ENCODE results near the gene RYR2.
"Not testable (repeated sequence)": the region's sequence is repeated elsewhere in the genome, so short reads cannot be mapped to it uniquely, and the experiment has no call there.

The RYR2 gene

GRCh38 chr1:237277994-237278393 is 236.0 kb downstream of the RYR2 start:
- DNase-seq: not testable (repeated sequence)

DNA sequence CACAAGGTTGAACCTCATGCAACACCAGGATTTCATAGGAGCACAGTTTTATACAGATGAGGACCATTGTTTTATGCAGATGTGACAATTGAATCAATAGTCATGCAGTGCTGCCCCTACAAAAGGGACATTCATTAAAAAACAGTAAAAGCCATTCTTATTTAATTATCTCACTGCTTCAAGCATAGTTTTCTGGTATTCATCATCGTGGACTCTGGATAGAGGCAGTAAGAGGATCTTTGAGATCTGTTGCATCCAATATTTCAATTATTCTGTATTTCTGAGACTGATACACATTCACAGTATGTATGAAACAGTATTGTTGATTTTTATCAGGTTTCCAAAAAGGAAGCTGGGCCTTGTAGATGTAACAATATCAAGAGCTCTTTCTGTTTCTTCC is 237.6 kb downstream of the RYR2 start:
- no peak for DNase-seq

- DNase-seq: no peak
Observed at GRCh38 chr1:237281481-237281880, 239.5 kb downstream of the RYR2 start.

DNA sequence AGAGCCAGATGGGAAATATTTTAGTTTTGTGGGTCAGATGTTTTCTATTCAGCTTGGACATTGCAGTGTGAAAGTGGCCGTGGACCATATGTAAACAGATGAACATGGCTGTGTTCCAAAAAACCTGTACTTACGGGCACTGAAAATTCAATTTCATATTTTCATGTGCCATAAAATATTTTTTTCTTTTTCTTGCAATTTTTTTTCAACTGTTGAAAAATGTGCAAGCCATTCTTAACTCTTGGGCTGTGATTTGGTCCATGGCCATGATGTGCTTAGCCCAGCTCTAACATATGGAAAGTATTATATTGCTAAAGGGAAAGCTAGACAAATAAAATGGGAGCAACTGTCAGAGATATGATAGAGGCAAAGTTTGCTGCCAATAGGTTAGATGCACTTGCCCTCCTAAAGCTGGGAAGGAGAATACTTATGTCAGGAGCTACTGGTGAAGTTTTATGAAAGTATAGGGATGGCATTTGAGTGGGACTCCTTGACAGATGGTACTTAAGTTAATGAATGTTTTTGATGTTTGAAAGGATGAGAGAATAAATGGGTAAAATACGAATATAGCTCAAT is 240.3 kb downstream of the RYR2 start:
- no peak for DNase-seq

- DNase-seq: no peak
Observed at GRCh38 chr1:237287876-237288521, 246.0 kb downstream of the RYR2 start.

- no peak for DNase-seq
Observed at GRCh38 chr1:237293804-237294203, 251.8 kb downstream of the RYR2 start.

DNA sequence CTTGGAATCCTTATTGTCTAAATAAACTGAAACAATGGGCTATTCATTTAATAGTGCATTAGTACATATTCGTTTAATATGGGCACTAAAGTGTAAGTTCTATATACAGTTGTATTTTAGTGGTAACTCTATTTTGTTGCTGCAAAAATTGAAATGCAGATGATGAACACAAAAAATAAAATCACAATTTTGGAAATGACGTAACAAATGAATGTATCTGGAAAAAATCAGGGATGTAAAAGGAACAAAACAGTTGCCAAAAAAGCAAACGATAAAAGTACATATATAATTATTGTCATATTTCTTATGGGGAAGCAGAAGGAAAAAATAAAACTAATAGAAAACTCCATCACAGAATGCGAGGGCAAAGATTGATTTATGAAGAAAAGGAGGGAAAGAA is 254.9 kb downstream of the RYR2 start:
- no peak for DNase-seq

- DNase-seq: no peak
Observed at GRCh38 chr1:237300642-237301041, 258.7 kb downstream of the RYR2 start.

GRCh38 chr1:237303929-237304328 is 261.9 kb downstream of the RYR2 start:
- no peak for DNase-seq

DNA sequence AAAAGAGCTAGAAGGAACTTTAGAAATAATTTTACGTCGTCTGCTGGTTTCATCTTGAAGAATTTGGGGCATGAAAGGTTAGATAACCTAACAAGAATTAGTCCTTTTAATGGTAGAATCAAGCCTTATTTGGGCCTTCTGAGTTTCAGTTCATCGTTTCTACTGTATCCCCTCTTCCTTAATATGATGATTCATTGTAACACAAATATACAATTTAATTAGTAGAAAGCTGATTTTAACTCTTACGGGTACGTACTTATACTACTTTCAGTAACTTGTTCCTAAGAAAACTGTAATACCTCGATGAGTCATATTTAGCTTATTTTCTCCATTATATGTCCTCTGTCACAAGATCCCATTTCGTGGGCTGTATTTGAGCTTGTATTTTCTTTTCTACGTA is 264.7 kb downstream of the RYR2 start:
- no peak for DNase-seq

- no peak for DNase-seq
Observed at GRCh38 chr1:237309595-237310118, 267.7 kb downstream of the RYR2 start.

DNA sequence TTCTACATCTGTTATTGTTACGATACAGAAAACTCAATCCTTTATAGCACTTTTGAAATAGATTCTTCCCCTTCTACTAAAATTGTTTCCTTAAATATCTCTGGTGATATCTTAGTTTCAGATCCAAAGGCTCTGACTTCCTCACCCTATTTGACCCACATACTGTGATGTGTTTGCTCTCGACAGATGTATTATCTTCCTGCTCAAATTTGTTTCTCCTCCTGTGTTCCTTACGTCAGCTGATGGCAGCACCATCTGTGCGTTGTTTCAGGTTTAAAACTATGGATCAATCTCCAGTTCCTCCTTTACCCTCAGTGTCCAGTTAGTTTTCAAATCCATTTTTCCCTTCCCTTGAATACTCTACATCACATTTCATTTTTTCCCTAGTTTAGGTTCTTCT is 274.4 kb downstream of the RYR2 start:
- no peak for DNase-seq

- no peak for DNase-seq
Observed at GRCh38 chr1:237318748-237319147, 276.8 kb downstream of the RYR2 start.

DNA sequence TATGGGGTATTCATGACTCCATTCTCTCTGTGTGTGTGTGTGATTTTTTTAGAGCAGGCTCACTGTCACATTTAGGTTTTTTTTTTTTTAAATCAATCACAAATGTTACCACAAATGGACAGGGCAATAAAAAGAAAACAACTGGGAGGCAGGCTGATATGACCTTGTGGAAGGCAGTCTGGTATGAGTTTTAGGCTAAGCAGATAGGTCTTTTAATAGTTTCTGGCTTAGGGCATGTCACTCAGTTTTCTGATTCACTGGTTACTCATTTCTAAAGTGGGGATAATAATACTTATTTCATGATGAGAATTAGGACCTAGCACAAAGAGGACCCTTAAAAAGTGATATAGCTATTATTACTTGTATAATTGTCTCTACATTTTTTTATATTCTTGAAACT is 278.9 kb downstream of the RYR2 start:
- DNase-seq: no peak

DNA sequence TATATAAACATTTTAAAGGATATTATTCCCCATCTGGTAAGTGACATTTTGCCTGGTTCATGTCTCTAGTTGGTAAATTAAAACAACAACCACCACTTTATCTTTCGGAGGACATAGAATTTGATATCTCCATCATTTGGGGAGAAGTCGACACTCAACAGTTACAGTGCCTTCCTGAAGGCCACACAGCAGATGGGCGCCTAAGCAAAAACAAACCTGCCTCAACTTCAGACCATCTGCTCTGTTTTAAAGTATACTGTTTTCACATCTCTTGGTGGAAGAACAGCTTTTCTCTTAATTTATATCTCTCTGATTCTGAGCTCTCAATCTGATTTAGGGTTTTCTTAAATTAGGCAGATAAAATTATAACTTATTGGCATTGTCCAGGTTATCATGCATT is 282.2 kb downstream of the RYR2 start:
- no peak for DNase-seq

DNA sequence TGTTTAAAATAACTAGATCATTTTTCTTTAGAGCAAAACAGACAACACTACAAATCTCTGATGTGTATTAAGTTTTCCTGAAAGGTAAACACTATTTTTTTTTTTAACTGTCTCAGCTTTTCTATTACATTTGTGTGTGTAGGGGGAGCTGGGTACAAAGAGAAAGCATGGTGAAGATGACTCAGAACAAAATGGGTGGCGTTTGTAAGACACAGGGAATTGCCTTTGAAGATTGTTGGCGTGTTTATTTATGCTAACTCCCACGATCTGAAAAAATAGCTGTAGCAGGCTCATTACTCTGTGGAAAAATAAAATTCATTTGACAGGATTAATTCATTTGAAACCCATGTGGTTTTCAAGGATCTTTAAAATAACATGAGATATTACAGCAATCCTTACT is 285.1 kb downstream of the RYR2 start:
- no peak for DNase-seq

GRCh38 chr1:237340892-237341291 is 298.9 kb downstream of the RYR2 start:
- DNase-seq: no peak

DNA sequence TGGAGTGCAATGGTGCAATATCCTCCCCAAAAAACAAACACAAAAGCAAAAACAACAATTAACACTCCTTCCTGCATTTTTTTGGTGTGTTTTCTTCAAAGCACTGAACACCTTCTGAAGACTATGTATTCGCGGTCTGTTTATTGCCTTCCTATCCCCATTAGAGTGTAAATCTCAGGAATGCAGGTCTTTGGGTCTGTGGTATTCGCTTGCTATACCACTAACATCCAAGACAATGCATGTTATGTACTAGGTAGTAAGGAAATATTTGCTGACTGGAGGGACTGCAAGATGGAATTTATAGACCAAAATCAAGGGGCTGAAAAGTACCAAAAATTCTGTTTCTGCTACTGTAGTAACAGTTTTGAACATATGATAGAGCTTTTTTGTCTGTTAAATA is 299.4 kb downstream of the RYR2 start:
- DNase-seq: no peak

DNA sequence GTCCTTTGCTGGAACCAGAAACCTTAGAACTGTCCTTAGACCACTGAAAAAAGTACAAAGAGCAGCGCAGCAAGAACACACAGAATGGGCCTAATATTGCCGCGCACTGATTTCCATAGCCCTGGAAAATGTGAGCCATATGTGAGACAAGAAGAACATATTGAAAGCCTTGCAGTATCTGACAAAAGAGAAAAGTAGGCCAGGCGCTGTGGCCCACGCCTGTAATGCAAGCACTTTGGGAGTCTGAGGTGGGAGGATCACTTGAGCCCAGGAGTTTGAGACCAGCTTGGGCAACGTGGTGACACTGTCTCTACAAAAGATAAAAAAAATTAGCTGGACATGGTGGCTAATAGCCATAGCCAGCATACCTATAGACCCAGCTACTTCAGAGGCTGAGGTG is 300.7 kb downstream of the RYR2 start:
- DNase-seq: no peak

DNA sequence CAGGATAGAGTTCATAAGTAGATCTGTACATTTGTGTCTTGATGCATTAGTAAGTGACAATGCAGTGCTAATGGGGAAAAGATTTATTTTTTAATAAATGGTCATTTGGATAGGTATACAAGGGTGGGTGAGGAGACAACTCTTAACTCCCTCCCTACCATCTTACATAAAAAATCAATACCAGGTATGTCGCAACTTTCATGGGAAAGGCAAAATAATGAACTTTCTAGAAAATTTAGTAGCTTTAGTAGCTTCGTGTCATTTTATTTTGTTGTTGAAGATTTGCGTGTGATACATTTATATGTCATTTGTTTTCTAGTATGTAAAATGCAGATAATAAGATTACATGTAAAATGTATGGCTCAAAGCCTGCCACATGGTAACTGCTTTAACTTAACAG is 310.8 kb downstream of the RYR2 start:
- DNase-seq: no peak

GRCh38 chr1:237353918-237354317 is 311.9 kb downstream of the RYR2 start:
- DNase-seq: no peak

DNA sequence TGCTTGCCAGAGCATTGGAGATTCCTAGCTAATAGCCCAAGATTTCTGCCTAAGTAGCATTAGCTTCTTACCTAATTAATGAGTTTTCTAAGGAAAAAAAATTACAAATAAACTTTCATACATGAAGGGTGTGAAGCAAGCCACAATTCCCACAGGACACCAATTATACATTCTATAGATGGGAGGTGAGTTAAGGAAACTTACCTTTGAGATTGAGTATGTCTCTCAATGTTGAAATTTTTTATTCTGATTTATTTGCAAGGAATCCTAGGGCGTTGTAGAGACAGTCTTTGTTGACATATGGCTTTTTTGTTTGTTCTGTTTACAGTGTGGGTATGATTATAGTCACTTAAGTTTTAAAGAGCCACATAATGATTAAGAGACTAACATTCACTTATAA is 313.0 kb downstream of the RYR2 start:
- no peak for DNase-seq

DNA sequence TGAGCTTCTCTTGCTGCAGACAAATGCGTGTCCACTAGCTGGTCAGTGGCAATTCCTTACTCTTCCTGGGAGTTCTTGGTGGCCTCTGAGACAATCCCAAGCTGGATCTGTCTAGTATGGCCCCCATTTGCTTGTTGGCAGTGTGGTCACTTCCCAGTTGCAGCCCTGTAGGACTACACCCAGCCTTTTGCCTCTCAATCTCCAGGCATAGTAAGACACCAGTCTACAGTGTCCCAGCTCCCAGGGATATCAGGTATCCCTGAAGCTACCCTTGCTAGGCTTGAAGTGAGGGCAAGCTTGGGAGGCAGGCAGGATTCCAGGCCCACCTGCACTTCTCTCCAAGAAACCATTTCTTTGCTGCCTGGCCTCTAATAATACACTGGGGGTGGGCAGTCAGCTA is 316.6 kb downstream of the RYR2 start:
- DNase-seq: no peak

DNA sequence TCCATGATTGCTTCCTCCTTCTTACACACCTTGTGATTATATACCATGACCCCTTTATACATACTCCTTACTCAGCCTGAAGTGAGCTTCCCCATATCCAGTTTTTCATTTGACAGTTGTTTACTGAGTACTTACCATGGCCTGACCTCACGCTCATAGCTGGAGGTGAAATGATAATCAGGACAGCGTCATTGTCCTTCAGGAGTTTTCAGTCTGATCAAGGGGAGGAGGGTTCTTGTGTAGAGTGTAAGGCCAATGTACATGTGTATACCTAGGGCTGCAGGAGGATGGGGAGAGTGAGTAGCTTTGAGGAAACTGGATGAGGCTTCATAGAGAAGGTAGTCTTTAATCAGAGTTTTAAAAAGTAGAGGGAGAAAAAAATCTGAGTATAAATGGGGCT is 325.8 kb downstream of the RYR2 start:
- no peak for DNase-seq

DNA sequence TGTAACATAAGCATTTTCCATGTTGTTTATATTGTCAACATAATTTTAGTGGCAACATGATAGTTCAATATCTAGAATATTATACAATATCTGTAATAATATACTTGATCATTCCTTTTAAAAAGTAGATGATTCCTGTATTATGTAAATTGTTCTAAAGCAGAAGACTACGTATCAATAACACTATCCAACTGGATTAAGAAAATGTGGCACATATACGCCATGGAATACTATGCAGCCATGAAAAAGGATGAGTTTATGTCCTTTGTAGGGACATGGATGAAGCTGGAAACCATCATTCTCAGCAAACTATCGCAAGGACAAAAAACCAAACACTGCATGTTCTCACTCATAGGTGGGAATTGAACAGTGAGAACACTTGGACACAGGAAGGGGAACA is 329.5 kb downstream of the RYR2 start:
- DNase-seq: not testable (repeated sequence)

Measured in activated CD4-positive, alpha-beta T cell treated with anti-CD3 and anti-CD28 coated beads, Interleukin-2, amount 50 U/mL, for 4 hours (primary cell).